ENCODE data around the gene EMILIN2. TPM values are rescaled to one million over a fixed set of nuclear protein-coding genes. Genes with fewer than 3 reads are reported as not detected.

The EMILIN2 gene
- total and polyA plus RNA-seq, 9 of the 15 experiments (the other 6 are each of a cell fraction or from before 2014, with no cell fraction given), result 0.01 to 0.40 (median 0.19) TPM

- WGBS (ENCODE audit: insufficient coverage, low coverage, missing lambda C conversion rate), result 85% methylated on average over 3 of the region's 3 CpGs
- Histone ChIP-seq H3K27ac (ENCODE audit: extremely low read depth, low read depth, low read length) (no peak overlapping the region), H3K9ac (ENCODE audit: insufficient read depth in 1 of 2, low read depth in 2 of 2, low read length in 2 of 2) (no peak overlapping the region), H4K20me1 (replicated peaks; ENCODE audit: control insufficient read depth, insufficient read depth, low read length) (no peaks in the 10 kb centered on the region; the same call in 1 of the 2 replicates), H3K27me3 (ENCODE audit: control insufficient read depth in 2 of 2, insufficient read depth in 2 of 2, low read length in 2 of 2) (no peaks in the 10 kb centered on the region), H3K4me3 (no peak overlapping the region), H3K4me1 (replicated peaks in 1 of 2; ENCODE audit: control insufficient read depth in 2 of 2, insufficient read depth in 2 of 2, low read length in 2 of 2) (no peaks in the 10 kb centered on the region), H3K9me3 (replicated peaks; ENCODE audit: control insufficient read depth, insufficient read depth, low read depth, low read length) (no peaks in the 10 kb centered on the region), H3K36me3 (ENCODE audit: control insufficient read depth, insufficient read depth, low read length) (peaks cover 22% of the 10 kb centered on the region), H2AFZ (ENCODE audit: low read depth, low read length) (no peak overlapping the region), H3K9me1 (ENCODE audit: control insufficient read depth, insufficient read depth, low read length) (no peaks in the 10 kb centered on the region), H3K79me2 (ENCODE audit: control insufficient read depth, insufficient read depth, low read length) (peaks cover 60% of the 10 kb centered on the region), H3K4me2 (ENCODE audit: insufficient read depth, low read length) (no peak overlapping the region)
- ChIA-PET CTCF (ENCODE audit: low intra/inter-chr PET ratio) (no interaction called here), POLR2A (interaction anchor here (1.0 to 3.3 kb wide), 3 partner anchors 9 to 16 kb away, joined by 3 to 27 read pairs (median 7); no protein-coding TSS in a partner anchor)
- FAIRE-seq, result no peak
- ATAC-seq, result no peak; the same call in 2 of the 3 replicates
- TF ChIP-seq SP1 (CRISPR knock-in tag; IDR thresholded peaks at IDR 0.05), result no peak
- TF ChIP-seq, protein P1, sequence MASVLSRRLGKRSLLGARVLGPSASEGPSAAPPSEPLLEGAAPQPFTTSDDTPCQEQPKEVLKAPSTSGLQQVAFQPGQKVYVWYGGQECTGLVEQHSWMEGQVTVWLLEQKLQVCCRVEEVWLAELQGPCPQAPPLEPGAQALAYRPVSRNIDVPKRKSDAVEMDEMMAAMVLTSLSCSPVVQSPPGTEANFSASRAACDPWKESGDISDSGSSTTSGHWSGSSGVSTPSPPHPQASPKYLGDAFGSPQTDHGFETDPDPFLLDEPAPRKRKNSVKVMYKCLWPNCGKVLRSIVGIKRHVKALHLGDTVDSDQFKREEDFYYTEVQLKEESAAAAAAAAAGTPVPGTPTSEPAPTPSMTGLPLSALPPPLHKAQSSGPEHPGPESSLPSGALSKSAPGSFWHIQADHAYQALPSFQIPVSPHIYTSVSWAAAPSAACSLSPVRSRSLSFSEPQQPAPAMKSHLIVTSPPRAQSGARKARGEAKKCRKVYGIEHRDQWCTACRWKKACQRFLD (CRISPR knock-in tag; IDR thresholded peaks at IDR 0.05), result no peak
- no peak for TF ChIP-seq NR4A1 (CRISPR knock-in tag; IDR thresholded peaks at IDR 0.05)
- TF ChIP-seq NR4A1 (tag; IDR thresholded peaks at IDR 0.05), result no peak
- no peak for TF ChIP-seq ZNF408 (CRISPR knock-in tag; IDR thresholded peaks at IDR 0.05; ENCODE audit: low read depth)
- TF ChIP-seq KLF1 (tag; IDR thresholded peaks at IDR 0.05), result no peak
- no peak for TF ChIP-seq ZNF184 (CRISPR knock-in tag; IDR thresholded peaks at IDR 0.05)
- TF ChIP-seq, protein P2, sequence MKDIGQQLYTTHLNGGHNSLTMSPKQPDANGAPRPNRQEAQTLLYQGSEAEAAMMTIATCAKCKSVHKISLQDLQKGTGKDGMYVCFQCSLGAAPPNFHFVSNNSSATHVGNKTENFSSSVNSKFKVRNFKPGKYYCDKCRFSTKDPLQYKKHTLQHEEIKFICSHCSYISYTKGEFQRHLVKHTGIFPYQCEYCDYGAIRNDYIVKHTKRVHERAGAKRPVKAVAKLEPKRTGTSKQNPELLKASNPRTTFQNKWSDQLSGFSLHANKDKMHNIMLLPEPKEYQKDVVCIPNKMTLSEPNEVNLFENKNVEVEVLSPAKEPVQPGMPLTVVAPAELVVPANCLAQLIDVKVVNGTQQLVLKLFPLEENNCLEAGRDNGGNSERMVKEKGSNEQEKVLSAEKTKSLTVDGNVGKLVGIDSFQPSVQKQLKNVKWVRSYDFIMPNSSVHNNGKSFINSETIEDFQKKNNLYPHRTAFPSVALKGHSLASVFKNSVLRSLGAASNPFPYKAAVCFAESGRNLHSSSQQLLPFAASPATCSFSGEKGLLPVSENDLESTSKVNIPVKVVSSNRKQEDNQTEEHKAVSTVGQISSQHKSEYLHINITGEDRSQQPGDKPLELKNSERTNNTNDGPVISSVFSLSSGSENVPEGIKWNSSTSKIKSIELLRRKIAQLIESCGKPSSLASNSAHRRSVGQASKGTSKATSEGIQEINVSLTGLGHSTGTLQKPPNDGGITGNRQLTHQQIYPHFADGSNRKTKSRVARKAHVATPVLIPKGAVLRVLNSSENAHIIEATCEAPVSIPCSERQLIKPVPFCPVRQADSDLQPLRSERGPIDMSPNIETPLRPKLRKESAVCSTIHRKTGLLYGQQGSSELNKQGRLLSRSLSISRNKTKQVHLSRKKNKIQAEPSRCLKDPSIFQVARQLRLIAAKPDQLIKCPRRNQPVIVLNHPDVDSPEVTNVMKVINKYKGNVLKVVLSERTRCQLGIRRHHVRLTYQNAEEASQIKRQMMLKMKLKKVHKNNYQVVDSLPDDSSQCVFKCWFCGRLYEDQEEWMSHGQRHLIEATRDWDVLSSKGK (CRISPR knock-in tag; IDR thresholded peaks at IDR 0.05), result no peak
- TF ChIP-seq CBX8 (IDR thresholded peaks at IDR 0.05; ENCODE audit: borderline replicate concordance, extremely low read depth, low read depth, low read length, poor library complexity, severe bottlenecking), result no peak
- intact Hi-C loops (cut with micrococcal nuclease) (no loop called here), in situ Hi-C loops (cut with MboI) (no loop called here)
- no peak for DNase-seq (ENCODE audit: extremely low read depth in 1 of 4, low spot score in 3 of 4)
- BruUV-seq (replicated peaks), result no TSS peak
Observed at GRCh38 chr18:2963048-2963447, 116.2 kb downstream of the EMILIN2 start.
